Endothelial cell of umbilical vein (primary cell): ENCODE data around the gene DLX3. TPM values are rescaled to one million over a fixed set of nuclear protein-coding genes. Genes with fewer than 3 reads are reported as not detected.

ENCODE experiments used
- BruUV-seq: library from RNA; stranded (reverse); fragments of 400-500 nt; replicated peaks from 2 replicates; lab custom pipeline; 2021; lab: Mats Ljungman, UMichigan
- CTCF ChIA-PET: fragments of 300-600, 350-600 bp; sonication (Branson Sonifier 250); formaldehyde crosslinking; loops from one replicate; lab custom pipeline; 2021; ENCODE audit warnings: antibody characterized with exemption, inconsistent platforms; lab: Charles Lee
- POLR2A ChIA-PET: fragments of 300-600, 350-600 bp; sonication (Branson Sonifier 250); formaldehyde crosslinking; loops from one replicate; lab custom pipeline; 2021; ENCODE audit warnings: antibody characterized with exemption, inconsistent platforms; lab: Charles Lee
- DNase-seq: peaks from one replicate; pipeline ENCODE4 v3.0.0-alpha.2; 2011; ENCODE audit warnings: low read depth, low spot score
- FAIRE-seq: peaks from 2 replicates; lab custom pipeline; 2011; peaks lifted over from hg19 to GRCh38; lab: Jason Lieb, UNC
- H2AFZ ChIP-seq: 2 replicates; pipeline ENCODE4 v1.6.0; 2012; ENCODE audit warnings: low read depth, low read length, control low read depth, inconsistent platforms
- H3K27ac ChIP-seq: 2 replicates; pipeline ENCODE4 v1.5.1; 2011; ENCODE audit warnings: low read depth, mild to moderate bottlenecking, control low read depth, low read length, moderate library complexity; ENCODE audit not compliant: insufficient read depth
- H3K27me3 ChIP-seq, 2 experiments: 2 replicates each; pipeline versions ENCODE4 v1.6.0 to v1.6.1; 2011; ENCODE audit warnings: low read length in 2 of 2, mixed read lengths in 1 of 2; ENCODE audit not compliant: control insufficient read depth in 2 of 2, insufficient read depth in 2 of 2
- H3K36me3 ChIP-seq, 2 experiments: 2 replicates in 1 of 2; 3 replicates in 1 of 2; pipeline ENCODE4 v1.5.1; 2011; ENCODE audit warnings: low read length in 2 of 2, mild to moderate bottlenecking in 1 of 2, moderate library complexity in 1 of 2; ENCODE audit not compliant: control insufficient read depth in 2 of 2, insufficient read depth in 2 of 2; ENCODE audit errors: extremely low read depth in 1 of 2
- H3K4me1 ChIP-seq: 3 replicates; pipeline ENCODE4 v1.5.1; 2011; ENCODE audit warnings: mild to moderate bottlenecking, low read length; ENCODE audit not compliant: control insufficient read depth, insufficient read depth; ENCODE audit errors: extremely low read depth
- H3K4me2 ChIP-seq: 2 replicates; pipeline ENCODE4 v1.6.1; 2011; ENCODE audit warnings: low read length, control low read depth, mixed read lengths; ENCODE audit not compliant: insufficient read depth
- H3K4me3 ChIP-seq, 3 experiments: fragments of 200-600 bp in 1 of 3; sonication (generic), shearing (Covaris generic) in 1 of 3; replicated peaks in 1 of 3; 2 replicates each; pipeline ENCODE4 v1.5.1; 2011 to 2016; ENCODE audit warnings: control low read depth in 3 of 3, low read length in 3 of 3, mild to moderate bottlenecking in 2 of 3, inconsistent platforms in 1 of 3, low read depth in 1 of 3, moderate library complexity in 1 of 3; ENCODE audit not compliant: insufficient read depth in 1 of 3
- H3K79me2 ChIP-seq: 2 replicates; pipeline ENCODE4 v1.6.0; 2012; ENCODE audit warnings: low read length, inconsistent platforms; ENCODE audit not compliant: control insufficient read depth, insufficient read depth
- H3K9ac ChIP-seq: replicated peaks from 2 replicates; pipeline ENCODE3; 2011; ENCODE audit warnings: low read length, control low read depth; ENCODE audit not compliant: insufficient read depth; ENCODE audit errors: extremely low read depth
- H3K9me1 ChIP-seq: replicated peaks from 3 replicates; pipeline ENCODE4 v1.6.0; 2011; ENCODE audit warnings: mild to moderate bottlenecking, low read length; ENCODE audit not compliant: control insufficient read depth, insufficient read depth; ENCODE audit errors: extremely low read depth
- H3K9me3 ChIP-seq: replicated peaks from 2 replicates; pipeline ENCODE4 v1.5.1; 2012; ENCODE audit warnings: low read length, inconsistent platforms; ENCODE audit not compliant: control insufficient read depth, insufficient read depth
- H4K20me1 ChIP-seq: replicated peaks from 2 replicates; pipeline ENCODE3; 2011; ENCODE audit warnings: mild to moderate bottlenecking, low read length; ENCODE audit not compliant: control insufficient read depth, insufficient read depth; ENCODE audit errors: extremely low read depth
- CTCF ChIP-seq, 2 donors: IDR thresholded peaks; 1 replicate in 1 of 2; 2 replicates in 1 of 2; pipeline ENCODE4 v1.5.1; 2011; ENCODE audit warnings: low read length in 2 of 2, mild to moderate bottlenecking in 2 of 2, moderate library complexity in 2 of 2, control low read depth in 1 of 2, inconsistent platforms in 1 of 2, low read depth in 1 of 2; ENCODE audit not compliant: insufficient read depth in 1 of 2; ENCODE audit errors: extremely low read depth in 1 of 2
- EZH2 ChIP-seq: IDR thresholded peaks from 2 replicates; pipeline ENCODE4 v1.6.1; 2012; ENCODE audit warnings: borderline replicate concordance, low read depth, mild to moderate bottlenecking, moderate library complexity, low read length, inconsistent platforms; ENCODE audit not compliant: severe bottlenecking
- FOS ChIP-seq: IDR thresholded peaks from 2 replicates; pipeline ENCODE4 v1.6.1; 2011; ENCODE audit warnings: mild to moderate bottlenecking, low read length, moderate library complexity, borderline replicate concordance; ENCODE audit not compliant: insufficient read depth
- POLR2A ChIP-seq: IDR thresholded peaks from 2 replicates; pipeline ENCODE4 v1.6.1; 2012; ENCODE audit warnings: low read depth, mild to moderate bottlenecking, control low read depth, low read length
- POLR2AphosphoS5 ChIP-seq: IDR thresholded peaks from 2 replicates; pipeline ENCODE4 v1.6.1; 2012; ENCODE audit warnings: low read depth, mild to moderate bottlenecking, control low read depth, low read length, moderate library complexity; ENCODE audit not compliant: insufficient read depth
- dilution Hi-C: fragments of 300-500 bp; cut with MboI; formaldehyde crosslinking; loops from one replicate; pipeline ENCODE4 v1.15.0; 2019; ENCODE audit warnings: low sequenced_read_pairs; ENCODE audit not compliant: extremely low pct_ligation_motif_present
- intact Hi-C: fragments of 100-400 bp; cut with micrococcal nuclease; formaldehyde crosslinking; loops from one replicate; pipeline ENCODE4 v1.10.0; 2022
- polyA plus RNA-seq, 4 experiments: library from polyadenylated mRNA; depleted of rRNA in 3 of 4; stranded (reverse) in 3 of 4; unstranded in 1 of 4; fragments of >200 nt; gene quantifications; 2 replicates each; pipeline versions ENCODE4 v1.2.1 to v1.2.3, GENCODE V29; 2011 to 2012; ENCODE audit warnings: missing spikeins in 1 of 4
- total RNA-seq: library from RNA; stranded (reverse); gene quantifications from 2 replicates; pipeline ENCODE4 v1.2.3, GENCODE V29; 2021

The DLX3 gene
- total and polyA plus RNA-seq, 2 donors (not counting 3 experiments of a cell fraction or from before 2014, with no cell fraction given), result not detected

DNA sequence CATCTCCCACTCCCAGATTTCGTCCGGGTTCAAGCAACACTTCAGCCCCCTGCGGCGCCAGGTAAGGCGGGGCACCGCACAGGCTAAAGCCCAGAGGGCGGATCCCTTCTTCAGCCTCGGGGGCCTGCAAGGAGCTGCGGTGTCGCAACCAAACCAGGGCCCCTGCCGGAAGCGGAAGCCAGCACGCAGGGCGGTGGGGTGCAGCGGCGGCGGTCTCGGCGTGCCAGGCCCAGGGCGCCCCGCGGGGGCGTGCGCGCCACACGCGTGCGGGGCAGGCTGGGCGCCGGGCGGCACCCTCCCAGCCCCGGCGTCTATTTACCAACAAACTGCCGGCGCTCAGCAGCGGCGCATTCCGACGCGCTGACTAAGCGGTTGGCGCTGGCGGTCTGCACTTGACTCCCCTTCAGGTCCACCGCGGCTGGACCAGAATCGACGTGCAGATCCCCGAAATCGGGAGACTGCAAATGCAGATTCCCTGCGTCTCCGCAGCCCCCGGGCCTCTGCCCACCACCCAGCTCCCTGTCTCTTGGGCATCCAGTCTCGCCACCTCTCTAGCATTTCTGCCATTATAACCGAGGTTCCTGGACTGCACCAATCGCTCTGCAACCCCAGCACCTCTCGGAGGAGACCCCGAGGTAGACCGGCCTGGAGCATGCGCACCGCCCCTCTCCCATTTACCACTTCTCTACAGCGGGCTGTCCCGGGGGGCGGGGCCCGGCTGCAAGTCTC is 26.5 kb downstream of the DLX3 start:
- Histone ChIP-seq H3K4me1 (no peaks in the 10 kb centered on the region), H3K4me3 (peak overlapping the region in 1 of 3 experiments; percentile 16), H3K9me1 (no peaks in the 10 kb centered on the region), H3K79me2 (no peaks in the 10 kb centered on the region), H3K27ac (no peak overlapping the region), H3K27me3 (peaks cover 92 to 96% of the 10 kb centered on the region in 2 experiments), H4K20me1 (no peaks in the 10 kb centered on the region), H3K36me3 (no peaks in the 10 kb centered on the region), H2AFZ (no peak overlapping the region), H3K9me3 (no peaks in the 10 kb centered on the region), H3K9ac (no peak overlapping the region), H3K4me2 (peak overlapping the region; percentile 18)
- no TSS peak for BruUV-seq
- POLR2A ChIA-PET, result no interaction called here
- FAIRE-seq (peak; percentile 85), DNase-seq (peak; percentile 38)
- dilution Hi-C loops (no loop called here), intact Hi-C loops (no loop called here)
- CTCF ChIA-PET, result interaction anchor here (1.2 kb wide), 1 partner anchor 28 kb away, joined by 3 read pairs; no protein-coding TSS in a partner anchor
- TF ChIP-seq CTCF (IDR thresholded peaks at IDR 0.05; ENCODE audit: extremely low read depth in 1 of 2, insufficient read depth in 1 of 2, low read depth in 1 of 2, low read length in 2 of 2), result no peak
- no peak for TF ChIP-seq POLR2A
- peak; percentile 28 for TF ChIP-seq POLR2AphosphoS5
- TF ChIP-seq FOS, result peak; percentile 14
- TF ChIP-seq EZH2, result peak; percentile 79
